IMR-90 (cell line): Measurements from ENCODE around the gene SNX22.
"Not testable (repeated sequence)": the region's sequence is repeated elsewhere in the genome, so short reads cannot be mapped to it uniquely, and the experiment has no call there.

ENCODE experiments used
- BHLHE40 ChIP-seq: fragments of 150-350 bp; IDR thresholded peaks from 2 replicates; pipeline ENCODE4 v1.6.1; 2016; ENCODE audit warnings: mild to moderate bottlenecking, low read depth, low read length
- CEBPB ChIP-seq: IDR thresholded peaks from 2 replicates; pipeline ENCODE4 v1.6.1; 2012; ENCODE audit warnings: low read depth, low read length, improper control_type of control experiment
- CTCF ChIP-seq: conservative IDR thresholded peaks from 2 replicates; pipeline ENCODE4 v1.5.1; 2012; ENCODE audit warnings: mild to moderate bottlenecking, low read depth, low read length, improper control_type of control experiment
- ELK1 ChIP-seq: fragments of 150-350 bp; IDR thresholded peaks from 2 replicates; pipeline ENCODE4 v1.6.1; 2016; ENCODE audit warnings: low read depth, mild to moderate bottlenecking, low read length, moderate library complexity, borderline replicate concordance
- FOS ChIP-seq: fragments of 150-350 bp; IDR thresholded peaks from 2 replicates; pipeline ENCODE4 v1.6.1; 2016; ENCODE audit warnings: low read depth, low read length
- POLR2A ChIP-seq: IDR thresholded peaks from 2 replicates; pipeline ENCODE4 v1.6.1; 2012; ENCODE audit warnings: mild to moderate bottlenecking, low read depth, low read length
- RAD21 ChIP-seq: IDR thresholded peaks from 2 replicates; pipeline ENCODE4 v1.6.1; 2012; ENCODE audit warnings: low read length, improper control_type of control experiment
- SMC3 ChIP-seq: fragments of 150-350 bp; IDR thresholded peaks from 2 replicates; pipeline ENCODE4 v1.6.1; 2016; ENCODE audit warnings: low read depth, mild to moderate bottlenecking, antibody characterized with exemption, low read length, moderate library complexity
- USF2 ChIP-seq: fragments of 150-350 bp; IDR thresholded peaks from 2 replicates; pipeline ENCODE4 v1.6.1; 2017; ENCODE audit warnings: mild to moderate bottlenecking, antibody characterized with exemption, low read length, low read depth

GRCh38 chr15:64110108-64110701, 41.3 kb upstream of the SNX22 start:
- not testable (repeated sequence) for TF ChIP-seq CTCF, BHLHE40, SMC3, POLR2A, RAD21, FOS, CEBPB, ELK1, USF2
